HG02642 (cell line): ENCODE results near the gene SOWAHA.

Source experiments
- ATAC-seq: cut with Tn5 transposase; IDR thresholded peaks from one replicate; pipeline ENCODE4 v1.9.1; 2021; ENCODE audit warnings: mild to moderate bottlenecking; ENCODE audit not compliant: unreplicated experiment, poor library complexity

SOWAHA gene

DNA sequence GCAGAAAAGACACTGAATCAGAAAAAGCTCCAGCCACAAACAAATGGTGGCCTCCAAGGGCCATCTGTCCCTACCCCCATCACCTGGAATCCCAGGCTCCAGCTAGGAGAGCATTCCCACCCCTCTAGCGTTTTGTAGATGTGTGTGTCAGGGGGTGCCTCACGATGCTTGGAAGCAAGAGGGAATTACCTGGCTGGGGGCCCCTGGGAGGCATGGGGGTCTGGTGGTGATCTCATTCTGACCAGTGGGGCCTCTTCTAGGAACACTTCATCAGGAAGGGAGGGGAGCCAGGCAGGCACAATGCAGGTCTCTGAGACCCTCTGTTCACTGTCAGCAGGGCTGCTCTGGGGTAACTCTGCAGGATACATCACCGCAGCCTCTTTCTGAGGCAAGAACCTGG lies 11.3 kb downstream of the SOWAHA start:
- ATAC-seq: no peak

DNA sequence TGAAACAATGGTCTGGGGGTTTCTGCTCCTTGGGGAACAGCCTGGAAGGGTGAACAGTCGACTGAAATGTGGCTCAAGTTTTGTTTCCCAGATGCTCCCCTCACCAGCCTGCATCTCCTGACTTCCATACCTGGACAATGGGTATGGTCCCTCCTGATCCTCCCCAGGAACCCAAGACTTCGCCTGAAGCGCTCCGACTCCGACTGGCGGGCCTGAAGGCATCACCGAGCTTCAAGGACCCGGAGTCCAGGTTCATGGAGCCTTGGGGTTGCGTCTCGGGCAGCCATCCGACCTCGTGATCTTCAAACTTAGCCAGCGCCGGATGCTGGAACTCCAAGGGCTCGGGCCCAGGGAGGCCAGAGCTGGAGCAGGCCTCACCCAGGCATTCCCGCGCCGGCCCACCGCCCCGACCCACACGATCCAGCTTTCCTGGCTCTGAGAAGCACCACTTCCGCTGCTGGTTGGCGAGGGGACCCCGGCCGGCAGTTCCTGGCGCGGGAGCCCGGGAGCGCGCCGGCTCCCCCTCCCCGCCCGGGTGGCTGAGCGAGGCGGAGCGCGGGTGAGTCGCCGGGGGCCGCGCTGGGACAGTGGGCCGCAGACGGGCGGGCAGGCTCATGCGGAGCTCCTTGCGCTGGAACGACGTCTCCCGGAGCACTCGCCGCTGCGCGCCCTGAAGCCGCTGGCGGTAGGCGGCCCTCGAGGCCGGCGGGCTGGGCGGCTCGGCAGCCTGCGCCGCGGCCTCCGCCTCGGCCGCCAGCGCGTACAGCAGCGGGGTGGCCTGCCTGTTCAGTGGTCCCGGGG lies 12.1 kb downstream of the SOWAHA start:
- ATAC-seq: no peak

DNA sequence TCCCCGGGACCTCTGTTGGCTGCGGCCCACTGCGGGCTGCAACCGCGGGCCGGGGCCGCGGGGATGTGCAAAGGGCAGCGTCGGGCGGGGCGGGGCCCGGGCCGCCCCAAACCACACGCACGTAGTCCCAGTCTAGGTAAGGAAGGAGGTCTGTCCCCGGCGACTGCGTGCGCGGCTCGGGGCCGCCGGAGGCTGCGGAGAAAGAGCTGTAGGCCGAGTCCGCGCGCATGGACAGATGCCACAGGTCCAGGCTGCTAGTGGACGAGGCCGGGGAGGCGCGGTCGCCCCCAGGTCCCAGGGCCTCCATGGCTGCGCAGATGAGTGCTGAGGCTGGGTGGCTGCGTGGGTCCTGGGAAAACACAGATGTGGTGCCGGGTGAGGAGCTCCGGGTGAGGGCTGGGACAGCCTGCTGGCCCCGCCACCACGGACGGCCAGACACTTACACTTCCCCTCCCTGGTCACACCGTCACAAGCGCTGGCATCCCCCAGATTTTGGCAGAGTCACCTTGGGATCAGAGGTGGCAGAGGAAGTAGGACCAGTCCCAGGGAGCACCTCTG lies 12.8 kb downstream of the SOWAHA start:
- ATAC-seq: no peak

DNA sequence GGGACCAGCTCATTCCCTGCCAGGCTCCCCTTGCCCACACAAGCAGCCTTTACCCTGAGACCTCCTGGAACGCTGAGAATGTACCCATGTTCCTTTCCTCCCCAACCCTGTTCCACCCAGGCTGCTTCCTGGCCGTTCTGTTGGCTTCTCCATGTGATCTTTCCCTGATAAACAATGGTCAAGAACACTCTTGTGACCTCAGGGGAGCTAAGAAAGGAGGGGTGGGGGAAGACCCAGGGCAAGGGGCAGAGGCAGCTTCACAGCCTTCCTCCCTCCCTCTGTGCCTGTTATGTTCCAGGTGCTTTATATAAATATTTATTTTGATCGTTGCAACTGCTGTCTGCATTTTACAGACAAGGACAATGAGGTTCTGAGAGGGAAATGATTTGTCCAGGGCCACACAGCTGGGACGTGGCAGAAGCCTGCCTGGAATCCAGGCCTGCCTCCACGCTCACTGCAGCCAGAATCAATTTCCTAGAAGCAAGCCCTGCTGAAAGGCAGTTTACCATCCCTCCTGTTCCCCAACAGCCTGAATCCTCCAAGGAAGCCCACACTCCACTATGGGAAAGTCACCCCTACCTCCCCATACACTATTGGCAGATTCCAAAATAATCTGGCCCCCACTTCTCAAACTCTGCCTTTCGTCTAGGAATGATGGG lies 13.5 kb downstream of the SOWAHA start:
- no peak for ATAC-seq

DNA sequence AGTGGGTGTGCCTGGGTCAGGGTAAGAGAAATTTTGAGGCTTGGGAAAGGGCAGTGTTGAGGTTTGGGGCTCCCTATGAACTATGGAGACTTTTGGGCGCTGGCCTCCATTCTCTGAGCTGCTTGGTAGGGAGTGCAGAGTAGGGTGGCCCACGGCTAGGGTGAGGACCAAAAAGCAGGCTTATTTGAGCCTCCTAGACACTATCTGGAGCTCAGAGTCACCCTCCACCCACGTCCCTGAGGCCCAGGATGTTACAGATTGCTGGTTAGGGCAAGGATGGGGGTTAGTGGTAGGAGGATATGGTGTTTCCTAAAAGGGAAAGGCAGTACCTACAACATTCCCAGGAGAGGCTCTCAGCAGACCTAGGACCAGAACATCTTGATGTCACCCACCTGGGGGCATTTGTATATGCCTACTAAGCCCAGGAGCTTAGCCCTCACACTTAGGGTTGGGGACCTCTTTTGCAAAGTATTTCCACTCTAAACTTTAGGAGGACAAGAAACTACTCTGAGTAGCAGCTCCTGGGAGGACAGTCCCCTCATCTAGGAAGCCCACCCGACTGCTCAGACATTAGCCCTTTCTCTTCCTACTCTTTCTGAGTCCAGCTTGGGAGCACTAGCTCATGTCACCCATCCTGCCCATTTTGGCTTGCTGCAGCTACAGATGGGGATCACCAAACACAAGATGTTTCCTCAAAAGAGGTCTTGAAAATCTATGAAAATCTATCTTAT lies 15.0 kb downstream of the SOWAHA start:
- ATAC-seq: no peak

DNA sequence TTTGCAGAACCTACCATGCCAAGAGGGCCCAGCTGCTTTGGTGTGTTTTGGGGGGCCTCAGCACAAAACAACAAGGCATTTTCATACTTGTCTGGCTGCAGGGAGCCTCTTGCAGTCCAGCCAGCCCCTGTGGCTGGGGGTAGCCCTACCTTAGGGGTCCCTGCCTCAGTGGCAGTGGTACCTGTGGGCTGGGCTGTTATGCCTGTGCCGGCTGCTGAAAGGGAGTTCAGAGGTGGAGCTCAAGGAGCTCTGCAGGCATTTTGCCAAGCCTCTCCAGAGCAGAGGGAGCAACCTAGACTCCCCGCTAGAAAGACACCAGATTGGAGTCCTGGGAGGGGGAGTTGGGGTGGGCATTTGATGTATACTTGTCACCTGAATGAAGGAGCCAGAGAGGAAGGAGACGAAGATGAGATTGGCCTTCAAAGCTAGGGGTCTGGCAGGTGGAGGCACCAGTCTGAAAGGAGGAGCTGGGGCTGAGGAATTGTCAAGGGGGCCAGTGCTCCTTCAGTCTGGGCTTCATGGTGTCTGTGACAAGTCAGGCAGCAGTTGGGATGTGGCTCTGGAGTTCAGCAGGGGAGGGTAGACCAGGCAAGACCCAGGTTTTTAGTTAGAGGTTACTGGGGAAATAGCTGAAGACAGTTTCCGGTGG lies 15.9 kb downstream of the SOWAHA start:
- ATAC-seq: no peak

DNA sequence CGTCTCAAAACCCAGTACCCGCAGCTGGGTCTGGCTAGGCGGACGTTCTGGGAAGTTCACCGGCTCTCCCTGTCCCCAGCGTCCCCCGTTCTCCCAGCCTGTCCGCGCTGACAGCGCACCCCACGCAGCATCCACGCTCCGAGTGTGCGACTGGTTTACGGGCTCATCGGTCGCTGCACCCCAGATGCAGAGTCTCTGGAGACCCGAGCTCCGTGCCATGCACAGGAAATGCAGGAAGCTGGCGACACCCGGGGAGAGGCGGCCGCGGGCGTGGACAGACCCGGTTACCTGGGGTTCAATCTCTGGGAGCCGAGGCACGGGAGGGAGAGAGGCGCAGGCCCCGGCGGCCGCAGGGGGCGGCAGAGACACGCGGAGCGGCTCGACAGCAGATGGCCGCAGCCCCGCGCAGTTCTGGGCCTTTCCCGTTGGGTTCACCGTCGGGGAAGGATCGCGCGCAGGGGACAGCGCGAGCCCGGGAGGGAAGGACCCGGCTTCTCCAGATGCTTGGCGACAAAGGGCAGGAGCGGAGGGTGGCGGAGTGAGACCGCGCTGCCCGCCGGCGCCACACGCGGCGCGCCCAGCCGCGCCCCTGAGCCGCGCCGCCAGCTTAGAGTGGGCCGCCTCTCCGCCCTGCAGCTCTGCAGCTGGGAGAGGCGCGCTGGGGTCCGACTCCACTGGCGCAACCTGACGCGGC lies 16.8 kb downstream of the SOWAHA start:
- peak; percentile 77 for ATAC-seq

DNA sequence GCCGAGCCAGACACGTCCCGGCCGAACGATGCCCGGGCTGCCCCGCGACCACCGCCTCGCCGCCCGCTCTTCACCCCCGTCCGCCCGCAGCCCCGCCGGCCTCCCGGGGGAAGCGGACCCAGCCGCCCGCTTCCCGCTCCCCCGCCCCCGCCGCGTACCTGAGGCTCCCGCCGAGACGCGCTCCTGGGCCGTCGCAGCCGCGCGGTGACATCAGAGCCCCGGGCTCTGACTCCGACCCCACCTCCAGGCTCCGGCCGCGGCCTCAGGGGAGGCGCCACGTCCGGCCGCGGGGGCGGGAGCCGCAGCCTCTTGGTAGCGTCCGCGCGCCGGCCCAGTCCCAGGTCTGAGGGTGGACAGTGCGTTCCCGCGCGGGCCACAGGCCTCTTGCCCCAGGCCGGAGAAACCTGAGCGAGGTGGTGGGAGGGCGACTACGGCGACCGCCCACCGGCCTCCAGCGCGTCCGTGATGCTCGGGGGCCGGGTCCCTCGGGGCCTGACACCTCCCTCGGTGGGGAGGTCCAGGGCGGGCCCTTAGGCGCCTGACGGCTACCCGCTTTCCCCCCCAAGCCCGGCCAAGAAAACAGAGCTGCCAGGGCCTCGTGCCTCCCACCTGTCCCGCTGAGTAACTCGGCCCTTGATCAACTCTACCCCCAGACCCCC lies 17.5 kb downstream of the SOWAHA start, which contains the start of gene SHROOM1:
TSS of gene SHROOM1 (minus strand) at position 212 of the 659 bp plus-strand sequence. CDS start 4,507 bp downstream, outside the sequence.
- ATAC-seq: peak; percentile 67

DNA sequence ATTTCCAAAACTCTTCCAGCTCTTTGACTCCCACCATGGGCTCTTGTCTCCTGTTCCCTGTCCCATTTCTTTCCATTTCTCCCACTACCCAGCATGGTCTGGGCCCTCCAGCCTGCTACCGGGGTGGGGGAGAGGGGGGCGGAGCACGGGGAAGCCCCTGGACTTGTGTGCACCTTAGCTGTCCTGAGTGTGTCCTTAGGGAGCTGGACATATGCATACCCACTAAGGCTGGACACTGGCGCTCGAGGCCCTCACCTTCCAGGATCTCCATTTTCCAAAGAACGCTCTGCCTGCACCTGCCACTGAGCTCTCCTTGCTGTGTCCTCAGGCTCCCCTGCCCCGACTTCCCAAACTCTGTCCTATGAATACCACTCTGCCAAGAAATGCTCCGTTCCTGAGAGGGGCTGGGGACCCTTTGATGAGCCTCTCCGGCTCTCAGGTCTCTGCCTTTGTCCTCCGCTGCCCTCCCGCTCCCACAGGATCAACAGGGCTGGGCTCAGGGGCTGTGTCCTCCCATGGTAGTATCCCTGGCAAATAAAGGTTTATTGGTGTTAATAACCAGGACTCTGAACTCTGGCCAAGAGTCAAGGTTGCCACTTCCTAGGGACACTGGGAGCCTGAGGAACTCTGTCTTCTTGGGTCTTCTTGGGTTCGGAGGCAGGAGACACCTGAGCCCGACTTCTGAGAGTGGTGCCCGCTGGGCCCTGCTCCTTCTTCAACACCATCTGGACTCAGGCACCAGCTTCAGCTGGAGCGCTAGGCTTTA lies 18.2 kb downstream of the SOWAHA start:
- ATAC-seq: no peak

DNA sequence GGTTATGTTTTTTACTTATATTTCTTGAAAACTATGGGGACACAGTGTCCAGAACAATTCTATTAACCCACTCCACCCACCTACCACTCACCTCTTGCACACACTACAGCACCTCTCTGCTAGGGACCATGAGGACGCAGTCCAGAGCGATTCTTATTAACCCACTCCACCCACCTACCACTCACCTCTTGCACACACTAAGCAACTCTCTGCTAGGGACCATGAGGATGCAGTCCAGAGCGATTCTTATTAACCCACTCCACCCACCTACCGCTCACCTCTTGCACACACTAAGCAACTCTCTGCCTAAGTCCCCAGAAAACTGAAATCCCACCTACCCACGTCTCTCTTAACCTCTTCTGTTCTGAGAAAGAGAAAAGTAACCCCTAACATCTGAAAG lies 19.5 kb downstream of the SOWAHA start:
- no peak for ATAC-seq

DNA sequence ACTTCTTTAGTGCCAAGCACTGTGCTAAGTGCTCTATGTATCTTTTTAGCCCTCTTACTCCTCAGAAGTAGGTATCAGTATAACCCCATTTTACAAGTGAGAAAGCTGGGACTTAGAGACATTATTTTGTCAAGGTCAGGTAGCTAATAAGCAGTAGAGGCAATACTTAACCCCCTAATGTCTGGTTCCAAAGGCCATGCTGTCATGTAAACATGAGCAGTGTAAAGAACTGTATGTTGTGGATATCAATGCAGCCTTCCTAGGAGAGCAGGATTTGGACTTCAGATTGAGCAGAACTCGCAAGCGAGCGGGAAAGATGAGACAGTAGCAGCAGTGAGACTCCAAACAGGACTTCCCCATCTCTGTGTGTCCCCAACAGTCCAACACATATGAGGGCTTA lies 21.0 kb downstream of the SOWAHA start:
- no peak for ATAC-seq

DNA sequence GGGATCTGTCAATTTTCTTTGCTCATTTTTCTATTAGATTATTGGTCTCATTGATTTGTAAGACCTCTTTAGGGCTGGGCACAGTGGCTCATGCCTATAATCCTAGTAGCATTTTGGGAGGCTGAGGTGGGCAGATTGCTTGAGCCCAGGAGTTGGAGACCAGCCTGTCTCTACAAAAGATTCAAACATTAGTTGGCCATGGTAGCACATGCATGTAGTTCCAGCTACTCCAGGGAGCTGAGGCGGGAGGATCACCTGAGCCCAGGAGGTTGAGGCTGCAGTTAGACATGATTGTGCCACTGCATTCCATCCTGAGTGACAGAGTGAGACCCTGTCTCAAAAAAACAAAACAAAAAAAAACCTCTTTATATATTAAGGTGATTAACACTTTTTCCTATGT lies 23.8 kb downstream of the SOWAHA start:
- no peak for ATAC-seq

DNA sequence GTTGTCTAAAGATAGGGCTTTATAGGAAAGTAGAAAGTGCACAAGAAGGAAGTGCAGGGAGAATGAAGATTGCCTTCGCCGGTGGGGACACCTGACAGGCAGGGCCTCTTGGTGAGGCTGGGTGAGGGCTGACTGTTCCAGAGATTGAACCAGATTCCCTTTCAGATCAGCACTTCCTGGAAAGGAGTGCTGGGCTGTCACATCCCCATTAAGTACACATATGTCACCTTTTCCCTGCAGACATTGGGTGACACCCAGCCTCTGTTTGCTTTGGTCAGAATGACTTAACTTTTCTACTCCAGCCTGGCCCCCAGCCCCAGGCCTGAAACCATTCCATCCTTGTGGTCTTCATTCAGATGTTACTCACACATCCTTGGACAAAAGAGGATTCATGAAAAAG lies 24.8 kb downstream of the SOWAHA start:
- ATAC-seq: no peak

DNA sequence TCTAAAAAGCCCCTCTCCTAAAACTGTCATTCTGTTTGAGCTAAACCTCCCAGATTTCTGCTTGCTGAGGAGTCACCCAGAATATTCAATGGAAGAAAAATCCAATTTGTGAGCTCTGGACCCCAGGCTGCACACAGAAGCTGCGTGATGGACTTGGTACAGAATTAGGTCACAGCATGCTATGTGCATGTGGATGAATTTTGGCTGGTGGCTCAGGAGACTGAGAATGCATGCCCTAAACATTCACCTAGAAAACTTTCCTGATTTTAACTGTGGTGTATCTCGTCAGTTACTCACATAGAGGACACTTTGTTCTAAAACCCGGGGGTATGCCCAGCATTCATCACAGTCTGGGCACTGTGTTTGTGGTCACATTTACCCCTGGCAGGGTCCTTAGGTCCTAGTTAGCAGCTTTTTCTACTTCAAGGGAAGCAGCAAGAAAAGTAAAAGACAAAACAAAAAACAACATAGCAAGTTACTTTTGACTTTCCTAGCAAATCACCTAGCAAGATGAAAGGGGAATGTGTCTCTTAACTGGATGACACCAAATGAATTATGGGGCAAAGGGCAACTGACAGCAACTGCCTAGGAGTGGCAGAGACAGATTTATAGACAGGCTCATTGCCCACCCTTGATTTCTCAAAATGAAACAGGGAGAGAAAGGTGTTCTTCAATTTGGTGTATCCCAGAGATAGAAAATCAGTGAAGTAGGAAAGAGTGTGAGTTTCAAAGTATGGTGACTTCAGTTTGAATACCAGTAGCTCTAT lies 25.6 kb downstream of the SOWAHA start:
- ATAC-seq: no peak

DNA sequence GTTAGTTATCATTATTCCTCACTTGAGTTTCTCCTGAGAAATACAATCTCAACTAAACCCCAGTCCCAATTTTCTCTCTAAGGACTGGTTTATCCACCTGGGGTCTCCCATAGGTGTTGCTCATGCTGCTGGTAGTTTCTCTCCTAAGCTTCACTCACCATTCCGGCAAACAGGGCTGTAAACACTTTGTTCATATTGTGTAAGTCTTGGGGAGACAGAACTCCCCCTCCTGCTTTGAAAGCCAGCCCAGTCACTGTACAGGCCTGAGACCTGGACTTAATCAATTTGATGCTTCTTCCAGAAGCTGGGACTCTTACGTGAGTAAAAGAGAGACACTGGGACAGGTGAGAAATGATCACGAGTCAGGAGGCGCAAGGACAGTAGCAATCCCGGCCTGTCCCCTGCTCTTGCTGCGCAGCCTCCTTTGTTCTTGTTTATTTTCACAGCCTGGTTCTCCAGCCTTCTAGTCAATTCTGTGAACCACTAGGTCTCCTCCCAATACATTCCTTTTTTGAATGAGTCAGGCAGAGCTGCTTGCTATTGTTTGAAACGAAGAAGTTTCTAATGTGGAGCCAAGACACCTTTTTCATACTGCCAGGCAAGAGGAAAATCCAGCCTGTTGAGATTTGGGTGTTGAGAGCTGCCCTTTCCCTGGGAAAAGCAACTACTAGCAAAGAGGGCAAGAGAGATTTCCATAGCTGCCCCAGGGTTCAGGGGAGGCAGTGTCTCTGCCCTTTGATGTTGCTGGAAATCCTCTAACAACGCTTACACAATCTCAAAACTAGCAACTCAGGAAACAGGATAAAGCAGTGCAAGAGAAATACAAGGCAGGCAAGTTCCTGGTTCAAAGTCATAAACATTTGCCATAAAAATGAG lies 26.6 kb downstream of the SOWAHA start:
- no peak for ATAC-seq

DNA sequence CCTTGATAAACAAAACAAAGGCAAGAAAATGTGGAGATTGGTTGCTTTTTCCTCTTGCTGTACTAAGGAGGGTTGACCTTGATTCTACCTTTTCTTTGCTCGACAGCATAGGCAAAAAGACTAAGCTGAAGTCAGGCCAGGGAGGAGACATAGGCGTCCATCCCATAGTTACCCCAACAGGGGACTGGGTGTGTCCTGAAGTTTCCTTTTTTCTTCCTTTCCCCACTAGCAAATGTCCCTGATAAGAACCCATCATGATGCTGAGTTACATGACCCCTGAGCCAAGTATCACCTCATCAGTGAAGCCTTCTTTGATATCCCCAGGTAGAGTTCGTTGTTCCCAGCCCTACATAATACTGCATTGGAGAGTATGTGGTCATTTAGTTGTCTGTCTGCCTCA lies 27.2 kb downstream of the SOWAHA start:
- no peak for ATAC-seq

DNA sequence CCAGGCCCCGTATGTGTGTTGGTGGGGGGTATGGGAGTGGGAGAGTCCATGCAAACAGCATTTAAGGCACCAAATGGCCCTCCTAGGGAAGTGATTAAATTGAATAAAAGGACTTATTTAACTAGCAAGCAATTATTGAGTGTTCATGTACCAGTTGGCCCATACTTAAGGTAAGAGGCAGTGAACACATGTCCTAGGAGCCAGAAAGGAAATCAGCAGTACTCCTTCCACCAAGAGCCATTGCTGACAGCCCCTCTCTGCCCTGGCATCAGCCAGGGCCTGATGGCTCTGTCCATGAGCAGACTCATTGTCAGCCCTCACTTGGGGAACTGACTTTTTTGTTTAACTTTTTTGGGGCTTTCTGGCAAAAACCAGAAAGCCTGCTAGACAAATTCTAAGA lies 27.8 kb downstream of the SOWAHA start:
- ATAC-seq: no peak
